Neuron (in vitro differentiated cells): ENCODE data around the gene ADCK1.

Source experiments
- H2AFZ ChIP-seq: one replicate; pipeline ENCODE4 v1.6.1; 2013; ENCODE audit warnings: low read depth, mild to moderate bottlenecking, inconsistent platforms, low read length, moderate library complexity
- H3K27me3 ChIP-seq: one replicate; pipeline ENCODE4 v1.6.1; 2013; ENCODE audit warnings: low read length; ENCODE audit not compliant: insufficient read depth
- H3K36me3 ChIP-seq: one replicate; pipeline ENCODE4 v1.6.1; 2013; ENCODE audit warnings: low read length; ENCODE audit not compliant: insufficient read depth
- H3K4me1 ChIP-seq: one replicate; pipeline ENCODE4 v1.6.1; 2013; ENCODE audit warnings: low read length; ENCODE audit not compliant: insufficient read depth
- H3K4me3 ChIP-seq: 2 replicates; pipeline ENCODE4 v1.5.1; 2013; ENCODE audit warnings: mild to moderate bottlenecking, low read length, moderate library complexity
- H3K9me3 ChIP-seq: one replicate; pipeline ENCODE4 v1.6.1; 2013; ENCODE audit warnings: low read length

The ADCK1 gene

DNA sequence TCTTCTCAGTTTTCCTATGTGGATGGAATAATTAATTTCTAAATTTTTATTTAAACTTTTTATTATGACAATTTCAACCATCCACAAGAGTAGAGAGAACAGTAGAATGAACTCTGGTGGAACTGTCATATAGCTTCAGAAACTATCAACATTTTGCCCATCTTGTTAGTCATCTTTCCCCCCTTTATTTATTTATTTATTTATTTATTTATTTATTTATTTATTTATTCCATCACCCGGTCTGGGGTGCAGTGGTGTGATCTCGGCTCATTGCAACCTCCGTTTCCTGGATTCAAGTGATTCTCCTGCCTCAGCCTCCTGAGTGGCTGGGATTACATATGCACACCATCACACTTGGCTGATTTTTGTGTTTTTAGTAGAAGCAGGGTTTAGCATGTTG is 23.5 kb downstream of the ADCK1 start:
- no peaks in the 10 kb centered on the region for H3K27me3 ChIP-seq
- peaks cover 4% of the 10 kb centered on the region for H3K9me3 ChIP-seq
- H3K4me1 ChIP-seq = no peaks in the 10 kb centered on the region
- H3K4me3 ChIP-seq = no peak overlapping the region
- no peak overlapping the region for H2AFZ ChIP-seq
- H3K36me3 ChIP-seq = peaks cover 9% of the 10 kb centered on the region

DNA sequence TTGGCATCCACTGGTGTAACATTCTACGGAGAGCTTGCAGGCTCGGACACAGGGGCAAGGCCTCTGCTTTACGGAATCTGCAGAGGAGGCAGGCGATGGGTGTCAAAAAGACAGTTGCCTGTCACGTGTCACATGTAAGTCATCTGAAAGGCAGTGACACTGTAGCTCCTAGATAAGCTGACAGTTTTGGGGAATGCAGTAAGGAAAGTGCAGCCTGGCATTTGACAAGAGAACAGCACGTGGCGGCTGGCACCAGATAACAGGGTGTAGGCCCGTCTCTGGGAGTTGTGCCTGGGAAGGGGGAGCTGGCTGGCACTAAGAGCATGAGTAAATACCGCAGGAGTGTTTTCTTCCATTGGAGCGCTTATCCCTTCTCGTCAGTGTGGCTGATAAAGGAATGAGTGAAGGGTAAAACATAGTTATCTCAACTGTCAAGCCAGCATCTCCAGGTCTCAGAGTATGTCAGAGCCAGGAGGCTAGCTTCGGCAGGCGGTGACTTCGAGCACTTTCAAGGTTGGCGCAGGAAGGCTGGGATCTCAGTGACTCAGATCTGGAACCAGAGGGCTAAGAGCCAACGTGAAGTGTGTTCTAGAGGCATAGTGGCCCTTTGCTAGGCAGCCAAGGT is 26.1 kb downstream of the ADCK1 start:
- Histone ChIP-seq H3K36me3 (no peaks in the 10 kb centered on the region), H3K27me3 (no peaks in the 10 kb centered on the region), H3K4me3 (no peak overlapping the region), H2AFZ (no peak overlapping the region), H3K9me3 (peaks cover 4% of the 10 kb centered on the region), H3K4me1 (no peaks in the 10 kb centered on the region)

DNA sequence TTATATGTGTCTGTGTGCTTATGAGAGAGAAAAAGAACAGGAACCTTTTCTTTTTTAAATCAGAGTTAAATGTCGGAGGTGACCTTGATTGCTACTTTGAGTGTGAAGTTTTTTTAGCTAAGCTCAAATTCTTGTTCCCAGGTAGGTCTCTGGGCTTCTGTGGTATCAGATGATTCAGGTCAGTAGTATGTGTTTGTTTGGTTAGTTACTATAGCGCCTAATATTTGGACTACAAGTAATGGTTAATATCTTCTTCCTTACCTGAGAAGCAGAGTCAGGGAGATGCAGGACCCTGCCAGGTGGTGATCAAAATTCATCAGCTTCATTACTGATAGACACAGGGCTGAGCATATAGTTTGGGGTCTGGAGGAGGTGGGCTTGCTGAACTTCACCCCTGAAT is 30.8 kb downstream of the ADCK1 start:
- no peaks in the 10 kb centered on the region for H3K9me3 ChIP-seq
- H3K36me3 ChIP-seq = no peaks in the 10 kb centered on the region
- no peak overlapping the region for H3K4me3 ChIP-seq
- H2AFZ ChIP-seq = no peak overlapping the region
- H3K27me3 ChIP-seq = no peaks in the 10 kb centered on the region
- no peaks in the 10 kb centered on the region for H3K4me1 ChIP-seq

GRCh38 chr14:77832297-77832696 is 32.4 kb downstream of the ADCK1 start:
- H3K4me1 ChIP-seq = no peaks in the 10 kb centered on the region

DNA sequence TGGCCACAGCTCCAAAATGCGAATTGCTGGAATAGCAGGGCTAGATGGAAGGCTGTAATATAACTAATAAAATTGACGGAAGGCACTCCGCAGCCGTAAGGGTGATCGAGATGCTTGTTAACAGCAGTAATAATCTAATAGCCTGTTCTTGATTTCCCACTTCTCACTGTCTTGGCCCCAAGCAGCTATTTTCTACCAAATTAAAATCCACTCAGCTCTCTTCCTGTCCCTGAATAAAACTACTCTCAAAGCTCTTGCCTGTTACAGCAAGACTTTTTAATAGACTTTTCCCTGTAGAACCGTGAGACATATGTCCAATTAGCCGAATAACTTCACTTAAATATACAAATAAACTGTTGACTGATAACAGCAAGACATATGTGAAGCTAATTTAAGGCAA is 38.0 kb downstream of the ADCK1 start:
- H3K9me3 ChIP-seq = no peaks in the 10 kb centered on the region
- no peak overlapping the region for H2AFZ ChIP-seq

More at GRCh38 chr14:77832297-77832696, 32.4 kb downstream of the ADCK1 start:
- Histone ChIP-seq H3K9me3 (no peaks in the 10 kb centered on the region), H3K27me3 (no peaks in the 10 kb centered on the region), H3K4me3 (no peak overlapping the region), H3K36me3 (no peaks in the 10 kb centered on the region), H2AFZ (no peak overlapping the region)

GRCh38 chr14:77838831-77839511 is 39.1 kb downstream of the ADCK1 start:
- no peaks in the 10 kb centered on the region for H3K27me3 ChIP-seq
- H3K4me3 ChIP-seq = no peak overlapping the region
- H3K9me3 ChIP-seq = no peaks in the 10 kb centered on the region
- peak overlapping the region; percentile 19 for H2AFZ ChIP-seq
- H3K36me3 ChIP-seq = no peaks in the 10 kb centered on the region
- peaks cover 9% of the 10 kb centered on the region for H3K4me1 ChIP-seq

More for the DNA sequence above, 38.0 kb downstream of the ADCK1 start:
- no peaks in the 10 kb centered on the region for H3K27me3 ChIP-seq
- no peak overlapping the region for H3K4me3 ChIP-seq
- no peaks in the 10 kb centered on the region for H3K36me3 ChIP-seq
- H3K4me1 ChIP-seq = peaks cover 9% of the 10 kb centered on the region

GRCh38 chr14:77843195-77843594 is 43.3 kb downstream of the ADCK1 start:
- Histone ChIP-seq H3K4me3 (no peak overlapping the region), H3K9me3 (no peaks in the 10 kb centered on the region), H3K27me3 (no peaks in the 10 kb centered on the region), H3K36me3 (no peaks in the 10 kb centered on the region), H3K4me1 (peaks cover 9% of the 10 kb centered on the region), H2AFZ (no peak overlapping the region)

- Histone ChIP-seq H3K9me3 (no peaks in the 10 kb centered on the region), H2AFZ (no peak overlapping the region), H3K36me3 (no peaks in the 10 kb centered on the region), H3K27me3 (no peaks in the 10 kb centered on the region), H3K4me1 (peaks cover 9% of the 10 kb centered on the region), H3K4me3 (no peak overlapping the region)
These were observed 43.7 kb downstream of the ADCK1 start for GRCh38 chr14:77843651-77844050.

DNA sequence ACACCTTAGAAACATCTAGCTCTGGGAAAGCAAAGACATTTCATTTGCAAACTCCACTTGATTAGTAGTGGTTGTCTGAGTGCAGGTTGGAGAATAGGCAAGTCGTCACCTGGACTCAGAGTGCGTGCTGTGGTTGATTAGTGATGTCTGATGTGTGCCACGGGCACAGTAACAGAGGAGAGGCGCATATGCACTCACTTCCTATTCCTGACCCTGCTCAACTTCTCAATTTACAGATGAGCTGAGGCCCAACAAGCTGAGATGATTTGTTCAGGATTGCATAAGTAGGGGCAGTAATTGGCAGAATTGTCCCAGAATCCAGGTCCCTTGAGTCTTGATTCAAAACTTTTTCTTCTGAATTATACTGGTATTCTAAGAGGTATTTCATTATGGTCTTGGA is 44.9 kb downstream of the ADCK1 start:
- Histone ChIP-seq H3K36me3 (no peaks in the 10 kb centered on the region), H3K27me3 (no peaks in the 10 kb centered on the region), H3K4me1 (no peaks in the 10 kb centered on the region), H3K4me3 (no peak overlapping the region), H3K9me3 (no peaks in the 10 kb centered on the region), H2AFZ (no peak overlapping the region)

DNA sequence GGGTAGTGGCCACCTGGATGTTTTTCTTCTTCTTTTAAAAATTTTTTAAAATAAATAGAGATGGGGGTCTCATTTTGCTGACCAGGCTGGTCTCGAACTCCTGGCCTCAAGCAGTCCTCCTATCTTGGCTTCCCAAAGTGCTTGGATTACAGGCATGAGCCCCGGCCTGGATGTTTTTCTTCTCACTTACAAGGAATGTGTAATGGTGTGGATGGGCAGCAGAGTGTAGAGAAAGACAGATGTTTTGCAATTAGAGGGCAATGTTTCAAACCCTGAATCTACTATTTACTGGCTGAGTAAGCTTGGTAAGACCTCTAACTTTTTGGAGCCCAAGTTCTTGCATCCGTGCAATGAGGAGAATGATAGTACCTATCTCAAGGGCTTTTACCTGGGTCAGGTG is 48.1 kb downstream of the ADCK1 start:
- Histone ChIP-seq H2AFZ (no peak overlapping the region), H3K27me3 (no peaks in the 10 kb centered on the region), H3K4me1 (no peaks in the 10 kb centered on the region), H3K4me3 (no peak overlapping the region), H3K9me3 (no peaks in the 10 kb centered on the region), H3K36me3 (no peaks in the 10 kb centered on the region)

GRCh38 chr14:77849711-77850110 is 49.8 kb downstream of the ADCK1 start:
- H3K4me3 ChIP-seq = no peak overlapping the region
- no peaks in the 10 kb centered on the region for H3K4me1 ChIP-seq
- no peaks in the 10 kb centered on the region for H3K36me3 ChIP-seq
- H3K27me3 ChIP-seq = no peaks in the 10 kb centered on the region
- no peaks in the 10 kb centered on the region for H3K9me3 ChIP-seq
- no peak overlapping the region for H2AFZ ChIP-seq

DNA sequence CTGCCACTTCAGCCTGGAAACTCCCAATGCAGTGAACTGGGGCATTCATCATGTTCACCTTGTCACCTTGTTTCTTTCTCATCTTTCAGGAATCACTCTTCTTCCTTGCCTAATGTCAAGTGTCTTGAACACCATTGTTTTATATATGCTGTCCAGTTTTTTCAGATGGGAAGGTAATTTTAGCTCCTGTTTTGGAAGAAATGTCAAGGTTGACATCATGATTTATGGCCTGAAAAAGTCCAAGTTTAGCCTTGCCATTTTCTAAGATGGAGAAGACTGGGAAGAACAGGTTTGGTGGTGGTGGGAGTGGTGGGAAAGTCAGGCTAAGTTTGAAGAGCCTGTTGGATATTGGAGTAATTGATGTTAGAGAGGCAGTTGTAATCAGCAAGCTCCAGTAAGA is 54.0 kb downstream of the ADCK1 start:
- Histone ChIP-seq H3K9me3 (no peaks in the 10 kb centered on the region), H3K4me3 (no peak overlapping the region), H3K4me1 (no peaks in the 10 kb centered on the region)

GRCh38 chr14:77856941-77857340 is 57.0 kb downstream of the ADCK1 start:
- Histone ChIP-seq H3K27me3 (no peaks in the 10 kb centered on the region), H3K36me3 (no peaks in the 10 kb centered on the region), H3K4me1 (no peaks in the 10 kb centered on the region), H3K9me3 (no peaks in the 10 kb centered on the region), H2AFZ (no peak overlapping the region), H3K4me3 (no peak overlapping the region)

More for the DNA sequence above, 54.0 kb downstream of the ADCK1 start:
- no peaks in the 10 kb centered on the region for H3K27me3 ChIP-seq
- H3K36me3 ChIP-seq = no peaks in the 10 kb centered on the region
- no peak overlapping the region for H2AFZ ChIP-seq
